HCT116 (cell line): Measurements from ENCODE around the gene PHF21A. TPM values are rescaled to one million over a fixed set of nuclear protein-coding genes. Genes with fewer than 3 reads are reported as not detected.

Source experiments
- ATAC-seq: fragments of 200-7000 bp; cut with Tn5 transposase; 2 replicates; pipeline ENCODE4 v1.9.1; 2020; ENCODE audit warnings: mild to moderate bottlenecking, moderate library complexity
- BruUV-seq: library from RNA; stranded (reverse); fragments of 400-500 nt; replicated peaks from 2 replicates; lab custom pipeline; 2021; lab: Mats Ljungman, UMichigan
- CTCF ChIA-PET: fragments of 300-600 bp; sonication (Branson Sonifier 250); formaldehyde crosslinking; loops from one replicate; lab custom pipeline; 2021; ENCODE audit warnings: antibody characterized with exemption; lab: Charles Lee
- POLR2A ChIA-PET: fragments of 300-600, 350-600 bp; sonication (Branson Sonifier 250); formaldehyde crosslinking; loops from one replicate; lab custom pipeline; 2021; ENCODE audit warnings: antibody characterized with exemption; lab: Charles Lee
- RAD21 ChIA-PET, 2 experiments: fragments of 300-600 bp; sonication (Branson Sonifier 250); formaldehyde crosslinking; loops; one replicate each; lab custom pipeline; 2023; ENCODE audit warnings: low total read pairs in 2 of 2; ENCODE audit not compliant: uncharacterized antibody in 2 of 2, unreplicated experiment in 2 of 2, low non-redundant PET in 1 of 2; lab: Charles Lee
- DNase-seq: peaks from one replicate; pipeline ENCODE4 v3.0.0-alpha.2; 2010; ENCODE audit warnings: low read depth, low spot score
- H2AFZ ChIP-seq: fragments of 200-600 bp; shearing (Covaris generic), sonication (generic); 2 replicates; pipeline ENCODE4 v1.6.1; 2017; ENCODE audit warnings: low read depth, mixed run types, mixed read lengths, antibody characterized with exemption, low read length; ENCODE audit not compliant: poor library complexity, severe bottlenecking
- H3K27ac ChIP-seq: 2 replicates; pipeline ENCODE4 v1.5.1; 2012; ENCODE audit warnings: low read depth, low read length
- H3K27me3 ChIP-seq: fragments of 200-600 bp; sonication (generic); 2 replicates; pipeline ENCODE4 v1.6.1; 2016; ENCODE audit warnings: mixed run types, low read length, mixed read lengths; ENCODE audit not compliant: insufficient read depth
- H3K36me3 ChIP-seq, 2 experiments: fragments of 200-500 bp in 1 of 2; fragments of 200-600 bp in 1 of 2; sonication (Bioruptor generic) in 1 of 2; sonication (generic) in 1 of 2; 2 replicates each; pipeline versions ENCODE4 v1.5.1 to v1.6.1; 2014 to 2016; ENCODE audit warnings: low read length in 2 of 2, inconsistent platforms in 1 of 2, mixed read lengths in 1 of 2, mixed run types in 1 of 2; ENCODE audit not compliant: insufficient read depth in 2 of 2, control insufficient read depth in 1 of 2
- H3K4me1 ChIP-seq, 2 experiments: fragments of 200-600 bp in 1 of 2; sonication (generic) in 1 of 2; 2 replicates each; pipeline versions ENCODE4 v1.5.1 to v1.6.1; 2012 to 2017; ENCODE audit warnings: low read length in 2 of 2, inconsistent platforms in 1 of 2, mild to moderate bottlenecking in 1 of 2, mixed read lengths in 1 of 2, mixed run types in 1 of 2, moderate library complexity in 1 of 2; ENCODE audit not compliant: insufficient read depth in 2 of 2, control insufficient read depth in 1 of 2
- H3K4me2 ChIP-seq: fragments of 200-600 bp; sonication (generic); 2 replicates; pipeline ENCODE4 v1.6.1; 2017; ENCODE audit warnings: mixed run types, low read length, mixed read lengths
- H3K4me3 ChIP-seq, 2 experiments: fragments of 200-600 bp in 1 of 2; sonication (generic) in 1 of 2; replicated peaks in 1 of 2; 2 replicates each; pipeline ENCODE4 v1.5.1; 2011 to 2016; ENCODE audit warnings: low read length in 2 of 2, control low read depth in 1 of 2, low read depth in 1 of 2, mild to moderate bottlenecking in 1 of 2, mixed read lengths in 1 of 2, mixed run types in 1 of 2
- H3K79me2 ChIP-seq: fragments of 200-600 bp; sonication (generic); 2 replicates; pipeline ENCODE4 v1.6.1; 2017; ENCODE audit warnings: mild to moderate bottlenecking, mixed run types, low read length, moderate library complexity, mixed read lengths; ENCODE audit not compliant: insufficient read depth
- H3K9ac ChIP-seq: fragments of 200-600 bp; sonication (generic); 2 replicates; pipeline ENCODE4 v1.6.1; 2016; ENCODE audit warnings: low read length, mixed read lengths
- H3K9me2 ChIP-seq: fragments of 200-600 bp; sonication (generic), shearing (Covaris generic); 2 replicates; pipeline ENCODE4 v1.6.1; 2017; ENCODE audit warnings: mixed run types, mild to moderate bottlenecking, moderate library complexity; ENCODE audit not compliant: insufficient read depth
- H3K9me3 ChIP-seq, 2 experiments: fragments of 200-500 bp in 1 of 2; fragments of 200-600 bp in 1 of 2; sonication (Bioruptor generic) in 1 of 2; sonication (generic) in 1 of 2; 2 replicates each; pipeline ENCODE4 v1.6.1; 2014 to 2017; ENCODE audit warnings: low read length in 2 of 2, mixed read lengths in 2 of 2, inconsistent platforms in 1 of 2, low read depth in 1 of 2, mild to moderate bottlenecking in 1 of 2, mixed run types in 1 of 2, moderate library complexity in 1 of 2; ENCODE audit not compliant: control insufficient read depth in 1 of 2, insufficient read depth in 1 of 2
- H4K20me1 ChIP-seq: fragments of 200-600 bp; sonication (generic), shearing (Covaris generic); 2 replicates; pipeline ENCODE4 v1.6.1; 2017; ENCODE audit warnings: mixed run types, mild to moderate bottlenecking, moderate library complexity; ENCODE audit not compliant: insufficient read depth
- ATF3 ChIP-seq: IDR thresholded peaks from 2 replicates; pipeline ENCODE4 v1.6.1; 2012
- CEBPB ChIP-seq: IDR thresholded peaks from 2 replicates; pipeline ENCODE4 v1.6.1; 2012; ENCODE audit warnings: low read depth
- CTCF ChIP-seq, 3 experiments: fragments of 200-600 bp in 1 of 3; sonication (generic) in 1 of 3; IDR thresholded peaks in 2 of 3; conservative IDR thresholded peaks in 1 of 3; 2 replicates each; pipeline ENCODE4 v1.5.1; 2012 to 2017; ENCODE audit warnings: low read depth in 2 of 3, low read length in 2 of 3, antibody characterized with exemption in 1 of 3, borderline replicate concordance in 1 of 3, control low read depth in 1 of 3, mild to moderate bottlenecking in 1 of 3, mixed read lengths in 1 of 3, mixed run types in 1 of 3, moderate library complexity in 1 of 3; ENCODE audit not compliant: insufficient read depth in 1 of 3
- EGR1 ChIP-seq: IDR thresholded peaks from 2 replicates; pipeline ENCODE4 v1.6.1; 2012; ENCODE audit warnings: low read depth
- ELF1 ChIP-seq: IDR thresholded peaks from 2 replicates; pipeline ENCODE4 v1.6.1; 2012; ENCODE audit warnings: low read depth, borderline replicate concordance
- FOSL1 ChIP-seq: IDR thresholded peaks from 2 replicates; pipeline ENCODE4 v1.6.1; 2012; ENCODE audit warnings: low read depth
- JUND ChIP-seq: IDR thresholded peaks from 2 replicates; pipeline ENCODE4 v1.6.1; 2012
- POLR2A ChIP-seq: IDR thresholded peaks from 2 replicates; pipeline ENCODE4 v1.7.0; 2011; ENCODE audit warnings: borderline replicate concordance; ENCODE audit not compliant: insufficient read depth, insufficient read length; ENCODE audit errors: extremely low read depth
- POLR2AphosphoS5 ChIP-seq: IDR thresholded peaks from 2 replicates; pipeline ENCODE4 v1.6.1; 2011; ENCODE audit warnings: mild to moderate bottlenecking, low read depth, low read length, moderate library complexity
- RAD21 ChIP-seq: IDR thresholded peaks from 2 replicates; pipeline ENCODE4 v1.6.1; 2012; ENCODE audit warnings: low read depth, mild to moderate bottlenecking
- SIN3A ChIP-seq: IDR thresholded peaks from 2 replicates; pipeline ENCODE4 v1.6.1; 2012; ENCODE audit warnings: low read depth
- SRF ChIP-seq: IDR thresholded peaks from 2 replicates; pipeline ENCODE4 v1.6.1; 2012; ENCODE audit warnings: low read depth
- ZBTB33 ChIP-seq: IDR thresholded peaks from 2 replicates; pipeline ENCODE4 v1.6.1; 2011; ENCODE audit warnings: mild to moderate bottlenecking, low read length, moderate library complexity; ENCODE audit not compliant: insufficient replicate concordance; ENCODE audit errors: extremely low read depth
- ZFX ChIP-seq: fragments of 450-650 bp; IDR thresholded peaks from 2 replicates; pipeline ENCODE4 v1.6.1; 2017
- intact Hi-C: fragments of 100-400 bp; cut with micrococcal nuclease; formaldehyde crosslinking; loops from 2 replicates; pipeline ENCODE4 v1.10.0; 2022
- total RNA-seq: library from RNA; stranded (reverse); gene quantifications from one replicate; pipeline ENCODE4 v1.2.1, GENCODE V29; 2021; ENCODE audit not compliant: unreplicated experiment

Gene PHF21A
- total RNA-seq, 1 experiment from 2014 or later: 27.0 TPM

GRCh38 chr11:45918331-45918941 lies 202.8 kb downstream of the PHF21A start:
- intact Hi-C loops: no loop called here

GRCh38 chr11:45917623-45918330 lies 203.5 kb downstream of the PHF21A start, which contains the start of gene PEX16:
Gene PEX16, minus strand, starts transcription at chr11:45917877. Its CDS starts 66 bp downstream, at chr11:45917811.
- ATAC-seq (peak; percentile 71), DNase-seq (peak; percentile 87)
- no peaks in the 10 kb centered on the region for H3K27me3 ChIP-seq
- H3K4me1 ChIP-seq: peaks cover 17 to 28% of the 10 kb centered on the region in 2 experiments
- ChIA-PET CTCF (interaction anchor here (0.5 to 1.4 kb wide), 4 partner anchors 19 to 397 kb away, joined by 3 to 7 read pairs (median 3); no protein-coding TSS in a partner anchor), POLR2A (interaction anchor here (0.7 to 1.1 kb wide), 4 partner anchors 10 to 321 kb away, joined by 3 read pairs; no protein-coding TSS in a partner anchor), RAD21 (interaction anchor here in 1 of 2 experiments (0.6 to 0.9 kb wide), 2 partner anchors 10 to 89 kb away, joined by 4 to 5 read pairs; no protein-coding TSS in a partner anchor)
- H3K9me2 ChIP-seq: no peaks in the 10 kb centered on the region
- peaks cover 13% of the 10 kb centered on the region for H3K79me2 ChIP-seq
- peak within 1 kb of the TSS; percentile 84 to 95 for H3K4me3 ChIP-seq
- peak within 1 kb of the TSS; percentile 80 for H3K9ac ChIP-seq
- intact Hi-C loops: no loop called here
- no peaks in the 10 kb centered on the region for H4K20me1 ChIP-seq
- H2AFZ ChIP-seq: peak within 1 kb of the TSS; percentile 40
- no peaks in the 10 kb centered on the region for H3K9me3 ChIP-seq
- peaks cover 0 to 3% of the 10 kb centered on the region in 2 experiments; a peak in 2 of 4 replicates for H3K36me3 ChIP-seq
- TSS peak; percentile 84 for BruUV-seq
- H3K27ac ChIP-seq: peak within 1 kb of the TSS; percentile 85
- H3K4me2 ChIP-seq: peak within 1 kb of the TSS; percentile 93
- TF ChIP-seq SIN3A (peak; percentile 77; the same call in 1 of the 2 replicates), ELF1 (peak; percentile 93; the same call in 1 of the 2 replicates), POLR2A (no peak), SRF (peak; percentile 94; the same call in 1 of the 2 replicates), EGR1 (no peak), CEBPB (peak; percentile 95), CTCF (IDR thresholded peaks at IDR 0.05 in 2 of 3, conservative IDR thresholded peaks at IDR 0.05 in 1 of 3; ENCODE audit: borderline replicate concordance in 1 of 3, insufficient read depth in 1 of 3, low read depth in 2 of 3, low read length in 2 of 3) (no peak), FOSL1 (no peak), ZFX (no peak; the same call in 1 of the 2 replicates), ZBTB33 (no peak), RAD21 (no peak), ATF3 (no peak)

More at GRCh38 chr11:45918331-45918941, 202.8 kb downstream of the PHF21A start:
- Histone ChIP-seq H3K9ac (peak overlapping the region; percentile 80), H2AFZ (peak overlapping the region; percentile 40), H3K36me3 (peaks cover 0 to 3% of the 10 kb centered on the region in 2 experiments; a peak in 2 of 4 replicates), H4K20me1 (no peaks in the 10 kb centered on the region), H3K9me3 (no peaks in the 10 kb centered on the region), H3K4me3 (peak overlapping the region; percentile 84 to 95), H3K9me2 (no peaks in the 10 kb centered on the region), H3K4me2 (peak overlapping the region; percentile 93), H3K27ac (peak overlapping the region; percentile 85), H3K4me1 (peaks cover 17 to 30% of the 10 kb centered on the region in 2 experiments), H3K79me2 (peaks cover 18% of the 10 kb centered on the region), H3K27me3 (no peaks in the 10 kb centered on the region)
- ChIA-PET POLR2A (interaction anchor here (0.7 to 1.1 kb wide), 3 partner anchors 10 to 320 kb away, joined by 3 read pairs; no protein-coding TSS in a partner anchor), RAD21 (interaction anchor here in 1 of 2 experiments (0.9 kb wide), 1 partner anchor 88 kb away, joined by 4 read pairs; no protein-coding TSS in a partner anchor), CTCF (interaction anchor here (0.5 to 1.4 kb wide), 3 partner anchors 47 to 396 kb away, joined by 3 to 7 read pairs (median 3); no protein-coding TSS in a partner anchor)
- DNase-seq (no peak), ATAC-seq (peak; percentile 60)
- BruUV-seq: no TSS peak
- TF ChIP-seq POLR2AphosphoS5 (peak; percentile 72), JUND (no peak)
